Vagina (tissue), 2 donors: ENCODE data around the gene VSIG10.

Experiments
- POLR2A ChIP-seq, 2 donors: fragments of 450-650 bp; IDR thresholded peaks; one replicate each; pipeline ENCODE4 v1.6.1; 2017; ENCODE audit warnings: antibody characterized with exemption in 2 of 2, mild to moderate bottlenecking in 2 of 2, moderate library complexity in 2 of 2
- TF ChIP-seq, protein P1 (sequence below), 3 experiments: fragments of 450-650 bp in 2 of 3; fragments of 200-600 bp in 1 of 3; sonication (generic) in 1 of 3; IDR thresholded peaks; one replicate each; pipeline ENCODE4 v1.5.1; 2017 to 2019; ENCODE audit warnings: antibody characterized with exemption in 3 of 3, mild to moderate bottlenecking in 2 of 3, moderate library complexity in 2 of 3

DNA sequence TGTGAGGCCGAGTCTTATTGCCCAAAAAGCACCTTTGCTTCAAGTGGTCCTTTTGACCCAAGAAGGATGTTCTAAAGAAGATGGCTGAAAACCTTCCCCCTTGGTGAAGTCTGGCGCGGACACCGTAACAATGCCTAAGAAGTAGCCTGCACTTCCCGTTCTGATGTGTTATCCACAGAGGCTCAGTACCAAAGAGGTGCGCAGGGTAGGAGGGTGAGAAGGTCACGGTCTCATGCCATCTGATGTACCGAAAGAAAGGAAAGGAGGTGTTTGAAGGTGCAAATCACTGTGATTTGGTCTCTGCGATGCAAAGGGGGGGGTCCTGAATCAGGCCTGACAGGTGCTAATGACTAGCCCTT lies 42.0 kb upstream of the VSIG10 start:
- TF ChIP-seq, protein P1, sequence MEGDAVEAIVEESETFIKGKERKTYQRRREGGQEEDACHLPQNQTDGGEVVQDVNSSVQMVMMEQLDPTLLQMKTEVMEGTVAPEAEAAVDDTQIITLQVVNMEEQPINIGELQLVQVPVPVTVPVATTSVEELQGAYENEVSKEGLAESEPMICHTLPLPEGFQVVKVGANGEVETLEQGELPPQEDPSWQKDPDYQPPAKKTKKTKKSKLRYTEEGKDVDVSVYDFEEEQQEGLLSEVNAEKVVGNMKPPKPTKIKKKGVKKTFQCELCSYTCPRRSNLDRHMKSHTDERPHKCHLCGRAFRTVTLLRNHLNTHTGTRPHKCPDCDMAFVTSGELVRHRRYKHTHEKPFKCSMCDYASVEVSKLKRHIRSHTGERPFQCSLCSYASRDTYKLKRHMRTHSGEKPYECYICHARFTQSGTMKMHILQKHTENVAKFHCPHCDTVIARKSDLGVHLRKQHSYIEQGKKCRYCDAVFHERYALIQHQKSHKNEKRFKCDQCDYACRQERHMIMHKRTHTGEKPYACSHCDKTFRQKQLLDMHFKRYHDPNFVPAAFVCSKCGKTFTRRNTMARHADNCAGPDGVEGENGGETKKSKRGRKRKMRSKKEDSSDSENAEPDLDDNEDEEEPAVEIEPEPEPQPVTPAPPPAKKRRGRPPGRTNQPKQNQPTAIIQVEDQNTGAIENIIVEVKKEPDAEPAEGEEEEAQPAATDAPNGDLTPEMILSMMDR (IDR thresholded peaks at IDR 0.05), result no peak
- no peak for TF ChIP-seq POLR2A (IDR thresholded peaks at IDR 0.05)
